ENCODE results near the gene PRDM16. TPM values are rescaled to one million over a fixed set of nuclear protein-coding genes. Genes with fewer than 3 reads are reported as not detected.

Gene PRDM16
- total RNA-seq, 1 donor: 6.5 TPM

GRCh38 chr1:3273447-3273846 is 204.4 kb downstream of the PRDM16 start:
- Histone ChIP-seq H3K9me3 (ENCODE audit: low read depth, low read length) (no peaks in the 10 kb centered on the region), H3K27ac (ENCODE audit: low read depth, low read length) (no peak overlapping the region), H3K4me3 (ENCODE audit: insufficient read depth, low read length) (no peak overlapping the region), H3K27me3 (ENCODE audit: insufficient read depth, low read length) (no peaks in the 10 kb centered on the region), H3K4me2 (ENCODE audit: insufficient read depth, low read length) (no peak overlapping the region), H3K36me3 (ENCODE audit: insufficient read depth, low read length) (no peaks in the 10 kb centered on the region), H3K4me1 (ENCODE audit: insufficient read depth, low read length) (peaks cover 14% of the 10 kb centered on the region), H4K20me1 (ENCODE audit: insufficient read depth, low read length) (peaks cover 5% of the 10 kb centered on the region), H3K79me2 (ENCODE audit: insufficient read depth, low read length) (no peaks in the 10 kb centered on the region), H2AFZ (ENCODE audit: low read length) (no peak overlapping the region)
- DNase-seq (ENCODE audit: insufficient read length, low spot score, missing footprints): no peak
- TF ChIP-seq, protein P1, sequence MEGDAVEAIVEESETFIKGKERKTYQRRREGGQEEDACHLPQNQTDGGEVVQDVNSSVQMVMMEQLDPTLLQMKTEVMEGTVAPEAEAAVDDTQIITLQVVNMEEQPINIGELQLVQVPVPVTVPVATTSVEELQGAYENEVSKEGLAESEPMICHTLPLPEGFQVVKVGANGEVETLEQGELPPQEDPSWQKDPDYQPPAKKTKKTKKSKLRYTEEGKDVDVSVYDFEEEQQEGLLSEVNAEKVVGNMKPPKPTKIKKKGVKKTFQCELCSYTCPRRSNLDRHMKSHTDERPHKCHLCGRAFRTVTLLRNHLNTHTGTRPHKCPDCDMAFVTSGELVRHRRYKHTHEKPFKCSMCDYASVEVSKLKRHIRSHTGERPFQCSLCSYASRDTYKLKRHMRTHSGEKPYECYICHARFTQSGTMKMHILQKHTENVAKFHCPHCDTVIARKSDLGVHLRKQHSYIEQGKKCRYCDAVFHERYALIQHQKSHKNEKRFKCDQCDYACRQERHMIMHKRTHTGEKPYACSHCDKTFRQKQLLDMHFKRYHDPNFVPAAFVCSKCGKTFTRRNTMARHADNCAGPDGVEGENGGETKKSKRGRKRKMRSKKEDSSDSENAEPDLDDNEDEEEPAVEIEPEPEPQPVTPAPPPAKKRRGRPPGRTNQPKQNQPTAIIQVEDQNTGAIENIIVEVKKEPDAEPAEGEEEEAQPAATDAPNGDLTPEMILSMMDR (IDR thresholded peaks at IDR 0.05; ENCODE audit: extremely low read depth, low read depth, low read length): no peak

DNA sequence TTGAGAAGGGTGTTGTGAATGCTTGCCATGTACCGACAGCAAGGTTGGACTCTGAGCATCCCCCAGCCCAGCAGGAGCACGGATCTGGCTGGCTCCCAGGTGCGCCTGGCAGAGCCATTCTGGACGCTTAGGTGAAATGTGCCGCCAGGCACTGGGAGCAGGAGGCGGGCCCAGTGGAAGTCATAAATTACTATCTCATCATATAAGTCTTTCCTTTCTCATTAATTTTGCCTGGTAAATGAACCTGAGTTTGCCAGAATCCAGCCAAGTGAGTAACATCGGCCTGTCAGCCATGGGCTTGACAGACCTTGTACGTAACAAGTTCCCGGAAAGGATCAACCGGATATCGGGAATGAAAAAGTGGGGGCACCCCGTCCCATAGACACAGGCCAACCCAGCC is 206.0 kb downstream of the PRDM16 start:
- Histone ChIP-seq H3K4me2 (ENCODE audit: insufficient read depth, low read length) (no peak overlapping the region), H3K79me2 (ENCODE audit: insufficient read depth, low read length) (no peaks in the 10 kb centered on the region), H3K36me3 (ENCODE audit: insufficient read depth, low read length) (no peaks in the 10 kb centered on the region), H3K27me3 (ENCODE audit: insufficient read depth, low read length) (no peaks in the 10 kb centered on the region), H2AFZ (ENCODE audit: low read length) (no peak overlapping the region), H3K9me3 (ENCODE audit: low read depth, low read length) (no peaks in the 10 kb centered on the region), H4K20me1 (ENCODE audit: insufficient read depth, low read length) (peaks cover 2% of the 10 kb centered on the region), H3K4me1 (ENCODE audit: insufficient read depth, low read length) (peaks cover 14% of the 10 kb centered on the region), H3K4me3 (ENCODE audit: insufficient read depth, low read length) (no peak overlapping the region), H3K27ac (ENCODE audit: low read depth, low read length) (peak overlapping the region; percentile 73)
- TF ChIP-seq, protein P1 (IDR thresholded peaks at IDR 0.05; ENCODE audit: extremely low read depth, low read depth, low read length): no peak
- no peak for DNase-seq (ENCODE audit: insufficient read length, low spot score, missing footprints)

DNA sequence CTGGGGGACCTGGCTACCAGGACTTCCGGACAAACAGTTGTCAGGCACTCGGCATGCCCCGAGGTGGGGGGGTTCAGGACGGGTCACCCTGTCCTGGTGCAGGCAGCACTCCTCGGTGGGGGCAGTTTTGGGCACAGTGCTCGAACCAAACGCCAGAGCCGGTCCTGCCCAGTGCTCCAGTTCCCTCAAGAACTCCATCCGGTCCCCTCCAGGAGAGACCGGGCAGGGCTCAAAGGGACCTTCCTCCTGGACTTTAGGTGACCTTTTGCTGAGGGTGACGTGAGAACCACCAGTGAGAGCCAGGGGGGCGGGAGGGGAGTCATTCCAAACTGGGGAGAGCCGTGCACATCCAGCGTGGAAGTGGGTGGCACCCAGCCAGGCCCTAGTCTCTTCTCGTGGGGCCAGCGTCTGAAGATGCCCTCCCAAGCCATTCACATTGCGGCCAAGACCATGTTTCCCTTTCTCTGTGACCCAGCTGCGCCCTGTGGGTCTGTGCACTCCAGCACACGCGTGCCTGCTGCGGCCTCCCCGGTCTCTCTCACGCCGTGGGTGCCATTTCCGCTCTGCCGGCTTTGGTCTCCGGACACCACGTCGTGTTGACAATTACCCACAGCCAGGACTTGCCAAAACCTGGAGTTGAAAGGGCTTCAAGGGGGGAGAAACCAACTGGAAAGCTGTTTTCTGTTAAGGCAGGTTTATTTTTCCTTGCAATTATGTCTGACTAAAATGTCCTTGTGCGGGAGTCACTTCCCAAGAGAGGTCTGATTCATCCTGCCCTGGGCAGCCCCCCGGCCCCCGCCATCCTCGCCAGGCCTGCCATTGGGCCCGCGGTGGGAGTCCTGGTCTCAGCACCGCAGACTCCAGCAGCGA is 206.7 kb downstream of the PRDM16 start:
- peak overlapping the region; percentile 57 for H3K4me2 ChIP-seq (ENCODE audit: insufficient read depth, low read length)
- peak; percentile 98 for DNase-seq (ENCODE audit: insufficient read length, low spot score, missing footprints)
- TF ChIP-seq, protein P1 (IDR thresholded peaks at IDR 0.05; ENCODE audit: extremely low read depth, low read depth, low read length): no peak
- no peaks in the 10 kb centered on the region for H3K9me3 ChIP-seq (ENCODE audit: low read depth, low read length)
- no peaks in the 10 kb centered on the region for H3K27me3 ChIP-seq (ENCODE audit: insufficient read depth, low read length)
- peak overlapping the region; percentile 80 for H2AFZ ChIP-seq (ENCODE audit: low read length)
- peak overlapping the region; percentile 73 for H3K27ac ChIP-seq (ENCODE audit: low read depth, low read length)
- H4K20me1 ChIP-seq (ENCODE audit: insufficient read depth, low read length): no peaks in the 10 kb centered on the region
- peak overlapping the region; percentile 42 for H3K4me3 ChIP-seq (ENCODE audit: insufficient read depth, low read length)
- H3K4me1 ChIP-seq (ENCODE audit: insufficient read depth, low read length): peaks cover 14% of the 10 kb centered on the region
- H3K79me2 ChIP-seq (ENCODE audit: insufficient read depth, low read length): no peaks in the 10 kb centered on the region
- H3K36me3 ChIP-seq (ENCODE audit: insufficient read depth, low read length): no peaks in the 10 kb centered on the region

- Histone ChIP-seq H2AFZ (ENCODE audit: low read length) (peak overlapping the region; percentile 80), H3K9me3 (ENCODE audit: low read depth, low read length) (no peaks in the 10 kb centered on the region), H3K4me2 (ENCODE audit: insufficient read depth, low read length) (peak overlapping the region; percentile 57), H3K4me3 (ENCODE audit: insufficient read depth, low read length) (no peak overlapping the region), H3K79me2 (ENCODE audit: insufficient read depth, low read length) (no peaks in the 10 kb centered on the region), H3K27ac (ENCODE audit: low read depth, low read length) (peak overlapping the region; percentile 73), H4K20me1 (ENCODE audit: insufficient read depth, low read length) (no peaks in the 10 kb centered on the region), H3K4me1 (ENCODE audit: insufficient read depth, low read length) (peaks cover 14% of the 10 kb centered on the region), H3K36me3 (ENCODE audit: insufficient read depth, low read length) (no peaks in the 10 kb centered on the region), H3K27me3 (ENCODE audit: insufficient read depth, low read length) (no peaks in the 10 kb centered on the region)
- TF ChIP-seq, protein P1 (IDR thresholded peaks at IDR 0.05; ENCODE audit: extremely low read depth, low read depth, low read length): no peak
- no peak for DNase-seq (ENCODE audit: insufficient read length, low spot score, missing footprints)
Observed at GRCh38 chr1:3276341-3276800, 207.4 kb downstream of the PRDM16 start.

All from osteoblast (primary cell).